Mesenchymal stem cell (in vitro differentiated cells and primary cell): ENCODE data around the gene MGAT4A.

Source experiments
- DNase-seq: peaks from one replicate; pipeline ENCODE4 v3.0.0-alpha.2; 2013
- H2AFZ ChIP-seq: one replicate; pipeline ENCODE4 v1.6.1; 2013; ENCODE audit warnings: low read depth, mild to moderate bottlenecking, control low read depth, inconsistent platforms, low read length, moderate library complexity
- H2AK5ac ChIP-seq: 2 replicates; pipeline ENCODE4 v1.6.1; 2013; ENCODE audit warnings: low read length, moderate library complexity, mild to moderate bottlenecking, inconsistent platforms; ENCODE audit not compliant: severe bottlenecking
- H2BK120ac ChIP-seq: one replicate; pipeline ENCODE4 v1.6.1; 2013; ENCODE audit warnings: low read depth, mild to moderate bottlenecking, inconsistent platforms, low read length, moderate library complexity
- H2BK12ac ChIP-seq, 2 experiments: one replicate each; pipeline ENCODE4 v1.6.1; 2013; ENCODE audit warnings: inconsistent platforms in 2 of 2, low read length in 2 of 2, mild to moderate bottlenecking in 2 of 2, moderate library complexity in 2 of 2, control low read depth in 1 of 2
- H2BK15ac ChIP-seq: one replicate; pipeline ENCODE4 v1.6.1; 2013; ENCODE audit warnings: mild to moderate bottlenecking, low read depth, inconsistent platforms; ENCODE audit not compliant: poor library complexity, severe bottlenecking
- H2BK5ac ChIP-seq: 2 replicates; pipeline ENCODE4 v1.6.1; 2013; ENCODE audit warnings: low read depth, mild to moderate bottlenecking, low read length, control low read depth, inconsistent platforms; ENCODE audit not compliant: poor library complexity, severe bottlenecking
- H3K14ac ChIP-seq, 2 experiments: one replicate each; pipeline ENCODE4 v1.6.1; 2013; ENCODE audit warnings: inconsistent platforms in 2 of 2, low read length in 2 of 2, control low read depth in 1 of 2, mild to moderate bottlenecking in 1 of 2, moderate library complexity in 1 of 2
- H3K18ac ChIP-seq, 2 experiments: one replicate each; pipeline ENCODE4 v1.6.1; 2013; ENCODE audit warnings: inconsistent platforms in 2 of 2, low read length in 2 of 2, control low read depth in 1 of 2, low read depth in 1 of 2, mild to moderate bottlenecking in 1 of 2
- H3K23ac ChIP-seq, 2 experiments: one replicate each; pipeline ENCODE4 v1.6.1; 2013; ENCODE audit warnings: inconsistent platforms in 2 of 2, low read length in 2 of 2, mild to moderate bottlenecking in 2 of 2, moderate library complexity in 2 of 2, control low read depth in 1 of 2
- H3K27ac ChIP-seq: 2 replicates; pipeline ENCODE4 v1.5.1; 2013; ENCODE audit warnings: mild to moderate bottlenecking, moderate library complexity, low read length, control low read depth, inconsistent platforms; ENCODE audit not compliant: poor library complexity, severe bottlenecking
- H3K27me3 ChIP-seq, 2 experiments: 2 replicates each; pipeline versions ENCODE4 v1.6.1 to v1.7.0; 2013; ENCODE audit warnings: low read length in 2 of 2, mild to moderate bottlenecking in 2 of 2, moderate library complexity in 2 of 2, control low read depth in 1 of 2, inconsistent platforms in 1 of 2; ENCODE audit not compliant: control insufficient read depth in 1 of 2, insufficient read depth in 1 of 2
- H3K36me3 ChIP-seq, 2 experiments: 2 replicates each; pipeline versions ENCODE4 v1.6.1 to v1.7.0; 2013; ENCODE audit warnings: low read length in 2 of 2, control low read depth in 1 of 2, inconsistent platforms in 1 of 2, low read depth in 1 of 2, mild to moderate bottlenecking in 1 of 2; ENCODE audit not compliant: insufficient read depth in 2 of 2, control insufficient read depth in 1 of 2
- H3K4ac ChIP-seq, 2 experiments: one replicate each; pipeline ENCODE4 v1.6.1; 2013; ENCODE audit warnings: inconsistent platforms in 2 of 2, low read length in 2 of 2, mild to moderate bottlenecking in 2 of 2, moderate library complexity in 2 of 2, control low read depth in 1 of 2, low read depth in 1 of 2
- H3K4me1 ChIP-seq: 2 replicates; pipeline ENCODE4 v1.6.1; 2013; ENCODE audit warnings: low read depth, low read length, control low read depth; ENCODE audit not compliant: control insufficient read depth, insufficient read depth
- H3K4me2 ChIP-seq: 2 replicates; pipeline ENCODE4 v1.6.1; 2013; ENCODE audit warnings: low read length, mild to moderate bottlenecking, inconsistent platforms; ENCODE audit not compliant: poor library complexity, severe bottlenecking
- H3K4me3 ChIP-seq, 2 experiments: 2 replicates each; pipeline versions ENCODE4 v1.5.1 to v1.7.0; 2013; ENCODE audit warnings: low read length in 2 of 2, mild to moderate bottlenecking in 2 of 2, control low read depth in 1 of 2, low read depth in 1 of 2; ENCODE audit not compliant: insufficient read depth in 1 of 2
- H3K79me1 ChIP-seq: replicated peaks from 2 replicates; pipeline ENCODE4 v1.6.1; 2013; ENCODE audit warnings: mild to moderate bottlenecking, control low read depth, low read length, inconsistent platforms; ENCODE audit not compliant: poor library complexity, severe bottlenecking
- H3K9ac ChIP-seq: 2 replicates; pipeline ENCODE4 v1.7.0; 2013; ENCODE audit warnings: mild to moderate bottlenecking, low read length, moderate library complexity
- H3K9me3 ChIP-seq: 2 replicates; pipeline ENCODE4 v1.7.0; 2013; ENCODE audit warnings: mild to moderate bottlenecking, low read length; ENCODE audit not compliant: control insufficient read depth
- H4K8ac ChIP-seq: one replicate; pipeline ENCODE4 v1.6.1; 2013; ENCODE audit warnings: inconsistent platforms, mild to moderate bottlenecking, low read length, moderate library complexity
- H4K91ac ChIP-seq: one replicate; pipeline ENCODE4 v1.6.1; 2013; ENCODE audit warnings: mild to moderate bottlenecking, low read length, inconsistent platforms
- WGBS: methylation state at CpG from one replicate; pipeline ENCODE4 v1.1.7; 2013; ENCODE audit warnings: mixed read lengths; 5-methylcytosine and 5-hydroxymethylcytosine counted together

Gene MGAT4A

DNA sequence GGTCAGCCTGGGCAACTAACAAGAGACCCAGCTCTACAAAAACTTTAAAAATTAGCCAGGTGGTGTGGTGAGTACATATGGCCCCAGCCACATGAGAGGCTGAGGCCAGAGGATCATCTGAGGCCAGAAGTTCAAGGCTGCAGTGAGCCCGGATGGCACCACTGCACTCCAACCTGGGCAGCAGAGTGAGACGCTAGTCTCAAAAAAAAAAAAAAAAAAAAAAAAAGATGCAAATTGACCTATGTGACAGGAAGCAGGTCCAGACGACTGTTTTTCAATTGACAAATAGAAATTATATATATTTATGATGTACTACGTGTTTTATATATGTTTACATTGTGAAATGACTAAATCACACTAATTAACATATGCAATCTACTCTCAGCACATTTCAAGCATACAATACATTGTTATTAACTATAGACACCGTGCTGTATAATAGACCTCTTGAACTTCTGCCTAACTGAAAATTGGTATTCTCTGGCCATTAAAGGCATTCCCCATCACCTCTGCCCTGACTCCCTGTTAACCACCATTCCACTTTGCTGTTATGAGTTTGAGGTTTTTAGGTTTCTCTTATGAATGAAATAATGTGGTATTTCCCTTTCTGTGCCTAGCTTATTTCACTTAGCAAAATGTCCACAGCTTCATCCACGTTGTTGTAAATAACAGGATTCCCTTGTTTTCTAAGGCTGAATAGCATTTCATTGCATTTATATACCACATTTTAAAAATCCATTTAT lies 32.4 kb upstream of the MGAT4A start:
- Histone ChIP-seq H3K9ac (no peak overlapping the region), H3K27me3 (peaks cover 16 to 19% of the 10 kb centered on the region in 2 experiments), H4K8ac (no peak overlapping the region), H3K23ac (no peak overlapping the region), H3K14ac (no peak overlapping the region), H2AK5ac (no peak overlapping the region), H2BK15ac (no peak overlapping the region), H2BK5ac (no peak overlapping the region), H3K27ac (no peak overlapping the region), H3K4me2 (no peak overlapping the region), H3K18ac (no peak overlapping the region), H2BK120ac (no peak overlapping the region), H4K91ac (no peak overlapping the region), H3K4me3 (no peak overlapping the region), H3K9me3 (no peaks in the 10 kb centered on the region), H2BK12ac (no peak overlapping the region), H3K4me1 (no peaks in the 10 kb centered on the region), H3K4ac (no peak overlapping the region), H3K36me3 (no peaks in the 10 kb centered on the region), H3K79me1 (no peaks in the 10 kb centered on the region), H2AFZ (no peak overlapping the region)
- no peak for DNase-seq
- WGBS, result 93% methylated on average over 3 of the region's 6 CpGs

DNA sequence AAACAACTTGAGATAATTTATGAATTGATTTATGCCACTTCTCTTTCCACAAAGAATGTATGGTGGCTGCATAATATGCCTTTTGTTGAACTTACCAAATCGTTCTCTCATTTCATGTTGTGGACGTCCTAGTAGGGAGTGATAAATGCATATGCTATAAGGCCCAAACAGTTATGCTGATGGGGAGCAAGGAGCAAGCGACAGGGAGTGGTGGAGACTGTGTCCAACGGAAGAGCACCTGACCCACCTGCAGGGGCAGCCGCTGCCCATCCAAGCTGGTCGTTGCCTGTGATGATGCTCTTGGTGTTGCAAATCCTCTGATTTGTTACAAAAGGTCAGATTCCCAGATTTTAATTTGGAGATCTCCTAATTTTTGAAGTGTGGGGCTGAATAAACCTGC lies 31.0 kb upstream of the MGAT4A start:
- Histone ChIP-seq H3K18ac (no peak overlapping the region), H3K9ac (no peak overlapping the region), H2BK120ac (no peak overlapping the region), H3K9me3 (no peaks in the 10 kb centered on the region), H3K23ac (no peak overlapping the region), H2AK5ac (no peak overlapping the region), H4K91ac (no peak overlapping the region), H3K27me3 (peaks cover 10 to 25% of the 10 kb centered on the region in 2 experiments), H3K4me2 (no peak overlapping the region), H3K4me1 (no peaks in the 10 kb centered on the region), H3K79me1 (no peaks in the 10 kb centered on the region), H2BK5ac (no peak overlapping the region), H2BK12ac (no peak overlapping the region), H2BK15ac (no peak overlapping the region), H3K4me3 (no peak overlapping the region), H3K27ac (no peak overlapping the region), H3K36me3 (no peaks in the 10 kb centered on the region), H3K4ac (no peak overlapping the region), H2AFZ (no peak overlapping the region), H3K14ac (no peak overlapping the region), H4K8ac (no peak overlapping the region)
- WGBS, result 79% methylated on average over 6 of the region's 6 CpGs
- no peak for DNase-seq

DNA sequence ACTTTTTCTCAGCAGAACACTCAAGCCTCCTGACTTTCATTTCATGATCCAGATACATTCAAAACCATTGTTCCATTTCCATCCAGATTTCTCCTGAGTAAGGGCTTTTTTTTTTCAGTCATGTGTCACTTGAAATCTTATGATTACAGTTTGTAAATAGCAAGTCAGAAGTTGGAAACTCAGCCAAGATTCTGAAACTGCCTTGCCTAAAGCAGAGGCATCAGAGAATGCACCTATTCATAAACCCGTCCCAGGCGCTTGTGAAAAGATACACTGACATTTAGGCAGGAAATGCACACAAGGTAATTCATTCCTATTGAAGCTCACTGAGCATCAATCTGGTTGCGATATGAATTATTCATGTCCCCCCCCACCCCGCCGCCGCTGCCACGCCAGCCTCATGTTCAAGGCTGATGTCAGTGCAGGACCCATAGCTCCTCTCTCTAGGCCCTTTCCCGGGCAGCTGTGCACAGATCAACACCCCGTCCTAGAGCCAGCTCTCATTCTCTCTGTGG lies 30.4 kb upstream of the MGAT4A start:
- WGBS, result 83% methylated on average over 9 of the region's 9 CpGs

GRCh38 chr2:98759827-98760625 lies 29.1 kb upstream of the MGAT4A start:
- no peak overlapping the region for H3K4me3 ChIP-seq
- no peak overlapping the region for H4K91ac ChIP-seq
- WGBS, result 76% methylated on average over 6 of the region's 6 CpGs
- H3K4me2 ChIP-seq, result no peak overlapping the region
- no peak overlapping the region for H2BK5ac ChIP-seq
- no peaks in the 10 kb centered on the region for H3K9me3 ChIP-seq
- no peak overlapping the region for H3K18ac ChIP-seq
- H3K4ac ChIP-seq, result no peak overlapping the region
- H3K4me1 ChIP-seq, result no peaks in the 10 kb centered on the region
- H3K23ac ChIP-seq, result no peak overlapping the region
- H2BK12ac ChIP-seq, result no peak overlapping the region
- H3K9ac ChIP-seq, result no peak overlapping the region
- H2AK5ac ChIP-seq, result no peak overlapping the region
- peaks cover 24 to 30% of the 10 kb centered on the region in 2 experiments for H3K27me3 ChIP-seq
- no peak overlapping the region for H3K14ac ChIP-seq
- no peak for DNase-seq
- no peak overlapping the region for H3K27ac ChIP-seq
- no peak overlapping the region for H2BK120ac ChIP-seq
- H3K79me1 ChIP-seq, result no peaks in the 10 kb centered on the region
- no peaks in the 10 kb centered on the region for H3K36me3 ChIP-seq
- no peak overlapping the region for H4K8ac ChIP-seq
- no peak overlapping the region for H2BK15ac ChIP-seq
- no peak overlapping the region for H2AFZ ChIP-seq

More for the DNA sequence above, 30.4 kb upstream of the MGAT4A start:
- Histone ChIP-seq H3K23ac (no peak overlapping the region), H2BK5ac (no peak overlapping the region), H3K4me3 (no peak overlapping the region), H2BK120ac (no peak overlapping the region), H3K4ac (no peak overlapping the region), H4K8ac (no peak overlapping the region), H3K18ac (no peak overlapping the region), H3K9ac (no peak overlapping the region), H3K4me2 (no peak overlapping the region), H3K4me1 (no peaks in the 10 kb centered on the region), H3K27ac (no peak overlapping the region), H2BK12ac (no peak overlapping the region), H3K27me3 (peaks cover 11 to 25% of the 10 kb centered on the region in 2 experiments), H2AK5ac (no peak overlapping the region), H3K79me1 (no peaks in the 10 kb centered on the region), H3K9me3 (no peaks in the 10 kb centered on the region), H3K36me3 (no peaks in the 10 kb centered on the region), H3K14ac (no peak overlapping the region), H2BK15ac (no peak overlapping the region), H4K91ac (no peak overlapping the region), H2AFZ (no peak overlapping the region)
- no peak for DNase-seq
